GM19025 (cell line): ENCODE data around the gene WNT8A.
"Not testable (repeated sequence)": the region's sequence is repeated elsewhere in the genome, so short reads cannot be mapped to it uniquely, and the experiment has no call there.

Experiments
- ATAC-seq: cut with Tn5 transposase; IDR thresholded peaks from one replicate; pipeline ENCODE4 v1.9.1; 2021; ENCODE audit warnings: mild to moderate bottlenecking, low read depth, moderate library complexity; ENCODE audit not compliant: unreplicated experiment

WNT8A gene

GRCh38 chr5:138083702-138084101, at the start of gene WNT8A:
WNT8A (plus strand) TSS chr5:138084033; CDS start chr5:138084128, 95 bp downstream.
- ATAC-seq: no peak

GRCh38 chr5:138035605-138036537, 48.0 kb upstream of the WNT8A start:
- ATAC-seq: peak; percentile 26

- ATAC-seq: no peak
Measured at GRCh38 chr5:138037271-138037670, 46.6 kb upstream of the WNT8A start.

- no peak for ATAC-seq
Measured at GRCh38 chr5:138037907-138038633, 45.8 kb upstream of the WNT8A start.

- ATAC-seq: no peak
Measured at GRCh38 chr5:138038826-138039225, 45.0 kb upstream of the WNT8A start.

GRCh38 chr5:138045283-138045682, 38.5 kb upstream of the WNT8A start:
- not testable (repeated sequence) for ATAC-seq

GRCh38 chr5:138051441-138052296, 32.2 kb upstream of the WNT8A start:
- no peak for ATAC-seq

GRCh38 chr5:138052718-138053117, 31.1 kb upstream of the WNT8A start:
- not testable (repeated sequence) for ATAC-seq

GRCh38 chr5:138053554-138053953, 30.3 kb upstream of the WNT8A start:
- no peak for ATAC-seq

- ATAC-seq: no peak
Measured at GRCh38 chr5:138054206-138054605, 29.6 kb upstream of the WNT8A start.

- ATAC-seq: no peak
Measured at GRCh38 chr5:138054847-138055558, 28.8 kb upstream of the WNT8A start.

GRCh38 chr5:138064526-138064925, 19.3 kb upstream of the WNT8A start:
- no peak for ATAC-seq

- ATAC-seq: no peak
Measured at GRCh38 chr5:138065102-138065501, 18.7 kb upstream of the WNT8A start.

- ATAC-seq: no peak
Measured at GRCh38 chr5:138067945-138068344, 15.9 kb upstream of the WNT8A start.

- ATAC-seq: no peak
Measured at GRCh38 chr5:138068742-138069600, 14.9 kb upstream of the WNT8A start.

- not testable (repeated sequence) for ATAC-seq
Measured at GRCh38 chr5:138070026-138070425, 13.8 kb upstream of the WNT8A start.

- no peak for ATAC-seq
Measured at GRCh38 chr5:138077064-138077696, 6.7 kb upstream of the WNT8A start.

- ATAC-seq: no peak
Measured at GRCh38 chr5:138078006-138078643, 5.7 kb upstream of the WNT8A start.
